CD14-positive monocyte (primary cell): ENCODE data around the gene PARP9. TPM values are rescaled to one million over a fixed set of nuclear protein-coding genes. Genes with fewer than 3 reads are reported as not detected.

Experiments
- DNase-seq, 3 donors: peaks; one replicate each; pipeline ENCODE4 v3.0.0-alpha.2; 2011 to 2022
- H2AFZ ChIP-seq: 2 replicates; pipeline ENCODE4 v1.6.0; 2012; ENCODE audit warnings: mild to moderate bottlenecking, low read depth, low read length, inconsistent platforms; ENCODE audit not compliant: insufficient read depth, poor library complexity, severe bottlenecking
- H3K27ac ChIP-seq, 2 donors: 1 replicate in 1 of 2; 2 replicates in 1 of 2; pipeline ENCODE4 v1.5.1; 2012 to 2013; ENCODE audit warnings: low read length in 2 of 2, control low read depth in 1 of 2, inconsistent platforms in 1 of 2, low read depth in 1 of 2, mild to moderate bottlenecking in 1 of 2
- H3K27me3 ChIP-seq, 2 donors: one replicate each; pipeline versions ENCODE4 v1.6.0 to v1.6.1; 2011 to 2013; ENCODE audit warnings: low read length in 2 of 2; ENCODE audit not compliant: control insufficient read depth in 2 of 2, insufficient read depth in 2 of 2
- H3K36me3 ChIP-seq, 2 donors: replicated peaks in 1 of 2; 1 replicate in 1 of 2; 2 replicates in 1 of 2; pipeline versions ENCODE4 v1.5.1 to v1.6.1; 2012 to 2013; ENCODE audit warnings: low read length in 2 of 2, control low read depth in 1 of 2, inconsistent platforms in 1 of 2, mild to moderate bottlenecking in 1 of 2; ENCODE audit not compliant: insufficient read depth in 2 of 2, control insufficient read depth in 1 of 2
- H3K4me1 ChIP-seq, 2 donors: 1 replicate in 1 of 2; 2 replicates in 1 of 2; pipeline versions ENCODE4 v1.5.1 to v1.6.1; 2012 to 2013; ENCODE audit warnings: low read length in 2 of 2, control low read depth in 1 of 2, inconsistent platforms in 1 of 2, mild to moderate bottlenecking in 1 of 2, moderate library complexity in 1 of 2; ENCODE audit not compliant: insufficient read depth in 2 of 2, control insufficient read depth in 1 of 2
- H3K4me2 ChIP-seq: replicated peaks from 2 replicates; pipeline ENCODE3; 2012; ENCODE audit warnings: low read length, moderate library complexity, mild to moderate bottlenecking; ENCODE audit not compliant: poor library complexity, severe bottlenecking; ENCODE audit errors: extremely low read depth
- H3K4me3 ChIP-seq, 3 experiments: fragments of 200-600 bp in 1 of 3; sonication (generic) in 1 of 3; replicated peaks in 1 of 3; 1 replicate in 2 of 3; 2 replicates in 1 of 3; pipeline ENCODE4 v1.5.1; 2011 to 2013; ENCODE audit warnings: low read length in 3 of 3, mild to moderate bottlenecking in 3 of 3, control low read depth in 2 of 3, low read depth in 2 of 3, inconsistent platforms in 1 of 3, moderate library complexity in 1 of 3
- H3K79me2 ChIP-seq: 2 replicates; pipeline ENCODE4 v1.6.0; 2012; ENCODE audit warnings: mild to moderate bottlenecking, control low read depth, inconsistent platforms, low read length, moderate library complexity; ENCODE audit not compliant: insufficient read depth
- H3K9ac ChIP-seq: 2 replicates; pipeline ENCODE4 v1.6.0; 2017; ENCODE audit warnings: low read length, mild to moderate bottlenecking; ENCODE audit not compliant: insufficient read depth, poor library complexity, severe bottlenecking
- H3K9me3 ChIP-seq, 2 donors: replicated peaks in 1 of 2; 1 replicate in 1 of 2; 2 replicates in 1 of 2; pipeline versions ENCODE4 v1.5.1 to v1.6.1; 2012 to 2013; ENCODE audit warnings: low read length in 2 of 2, control low read depth in 1 of 2; ENCODE audit not compliant: control insufficient read depth in 1 of 2, insufficient read depth in 1 of 2
- H4K20me1 ChIP-seq: 2 replicates; pipeline ENCODE4 v1.6.0; 2012; ENCODE audit warnings: mild to moderate bottlenecking, low read length, control low read depth, moderate library complexity; ENCODE audit not compliant: insufficient read depth
- H3K27ac Mint-ChIP-seq, 7 donors: one replicate each; pipeline ENCODE4 v1.8.0; 2020; ENCODE audit warnings: mild to moderate bottlenecking in 7 of 7, mixed read lengths in 7 of 7, moderate library complexity in 6 of 7, inconsistent platforms in 2 of 7
- H3K27me3 Mint-ChIP-seq, 3 donors: one replicate each; pipeline ENCODE4 v1.8.0; 2021 to 2022; ENCODE audit warnings: low read depth in 3 of 3, mild to moderate bottlenecking in 3 of 3, mixed read lengths in 3 of 3, moderate library complexity in 3 of 3, inconsistent platforms in 1 of 3
- H3K36me3 Mint-ChIP-seq, 2 donors: one replicate each; pipeline ENCODE4 v1.8.0; 2020; ENCODE audit warnings: mixed read lengths in 2 of 2, inconsistent platforms in 1 of 2, mild to moderate bottlenecking in 1 of 2
- H3K4me1 Mint-ChIP-seq: one replicate; pipeline ENCODE4 v1.8.0; 2020; ENCODE audit warnings: mild to moderate bottlenecking, mixed read lengths
- H3K4me3 Mint-ChIP-seq, 2 donors: one replicate each; pipeline ENCODE4 v1.8.0; 2020; ENCODE audit warnings: mild to moderate bottlenecking in 2 of 2, mixed read lengths in 2 of 2, moderate library complexity in 1 of 2
- H3K9me3 Mint-ChIP-seq, 7 donors: one replicate each; pipeline ENCODE4 v1.8.0; 2020 to 2022; ENCODE audit warnings: mixed read lengths in 7 of 7, mild to moderate bottlenecking in 6 of 7, moderate library complexity in 6 of 7, inconsistent platforms in 2 of 7
- CTCF ChIP-seq: fragments of 200-600 bp; IDR thresholded peaks from one replicate; pipeline ENCODE4 v1.8.0; 2022; ENCODE audit warnings: antibody characterized with exemption, mild to moderate bottlenecking
- WGBS: methylation state at CpG from one replicate; pipeline ENCODE4 v1.1.5; 2013; ENCODE audit warnings: missing lambda C conversion rate; ENCODE audit not compliant: insufficient coverage; 5-methylcytosine and 5-hydroxymethylcytosine counted together
- intact Hi-C, 2 donors: fragments of 100-400 bp; cut with micrococcal nuclease; formaldehyde crosslinking; loops; one replicate each; pipeline versions ENCODE4 v1.15.0 to v1.15.1; 2023
- polyA plus RNA-seq, 3 donors: library from polyadenylated mRNA; depleted of rRNA in 1 of 3; unstranded in 2 of 3; stranded (reverse) in 1 of 3; fragments of 300-500 nt in 2 of 3; fragments of >200 nt in 1 of 3; fragmentation: Illumina TruSeq in 2 of 3; gene quantifications; 1 replicate in 2 of 3; 2 replicates in 1 of 3; pipeline ENCODE4 v1.2.3, GENCODE V29; 2012 to 2021

Gene PARP9
- polyA plus RNA-seq, 3 donors, result 31.4 to 43.3 (median 34.4) TPM

GRCh38 chr3:122598151-122598550 is 34.1 kb upstream of the PARP9 start:
- intact Hi-C loops, result no loop called here
- Mint-ChIP-seq H3K9me3 (peaks cover 0 to 5% (median 2%) of the 10 kb centered on the region in 7 donors), H3K27me3 (no peaks in the 10 kb centered on the region), H3K4me1 (peaks cover 4% of the 10 kb centered on the region), H3K36me3 (no peaks in the 10 kb centered on the region), H3K4me3 (no peak overlapping the region), H3K27ac (no peak overlapping the region)
- no peak overlapping the region for H3K4me2 ChIP-seq
- no peak overlapping the region for H3K4me3 ChIP-seq
- no peaks in the 10 kb centered on the region for H3K36me3 ChIP-seq
- no peak for TF ChIP-seq CTCF
- no peaks in the 10 kb centered on the region for H3K4me1 ChIP-seq
- 100% methylated on average over 3 of the region's 3 CpGs for WGBS
- no peaks in the 10 kb centered on the region for H3K9me3 ChIP-seq
- DNase-seq, result no peak
- H3K27me3 ChIP-seq, result no peaks in the 10 kb centered on the region
- H4K20me1 ChIP-seq, result no peaks in the 10 kb centered on the region
- H3K27ac ChIP-seq, result no peak overlapping the region
- H3K9ac ChIP-seq, result no peak overlapping the region
- H2AFZ ChIP-seq, result no peak overlapping the region
- no peaks in the 10 kb centered on the region for H3K79me2 ChIP-seq

GRCh38 chr3:122594025-122594424 is 29.9 kb upstream of the PARP9 start:
- Histone ChIP-seq H3K27ac (no peak overlapping the region), H3K79me2 (no peaks in the 10 kb centered on the region)

More at GRCh38 chr3:122594025-122594424, 29.9 kb upstream of the PARP9 start:
- H3K9ac ChIP-seq, result no peak overlapping the region
- no peak overlapping the region for H3K4me3 ChIP-seq
- H3K4me1 Mint-ChIP-seq, result peaks cover 17% of the 10 kb centered on the region
- H3K4me3 Mint-ChIP-seq, result no peak overlapping the region
- no peak overlapping the region for H2AFZ ChIP-seq
- intact Hi-C loops, result no loop called here
- peaks cover 0 to 5% (median 2%) of the 10 kb centered on the region in 7 donors for H3K9me3 Mint-ChIP-seq
- no peaks in the 10 kb centered on the region for H3K27me3 Mint-ChIP-seq
- no peak for TF ChIP-seq CTCF
- H3K4me2 ChIP-seq, result no peak overlapping the region
- no peaks in the 10 kb centered on the region for H3K27me3 ChIP-seq
- no peak overlapping the region for H3K27ac Mint-ChIP-seq
- no peaks in the 10 kb centered on the region for H4K20me1 ChIP-seq
- H3K4me1 ChIP-seq, result peaks cover 3 to 9% of the 10 kb centered on the region in 2 donors
- H3K36me3 ChIP-seq, result no peaks in the 10 kb centered on the region
- no peaks in the 10 kb centered on the region for H3K9me3 ChIP-seq
- no peaks in the 10 kb centered on the region for H3K36me3 Mint-ChIP-seq
- no peak for DNase-seq
